Stimulated activated CD8-positive, alpha-beta memory T cell treated with anti-CD3 and anti-CD28 coated beads, Interleukin-12 subunit alpha, Interleukin-12 subunit beta, amount 100 ng/mL, for 24 hours (primary cell): ENCODE data around the gene AGAP2.
A peak's percentile ranks its signal among the peaks of the same experiment; 100 is the strongest.
"Not testable (repeated sequence)": the region's sequence is repeated elsewhere in the genome, so short reads cannot be mapped to it uniquely, and the experiment has no call there.

Experiments
- DNase-seq: peaks from one replicate; pipeline ENCODE4 v3.0.0-alpha.2; 2020; ENCODE audit errors: extremely low read depth

The AGAP2 gene

GRCh38 chr12:57694459-57695019 is 44.0 kb downstream of the AGAP2 start:
- DNase-seq, result no peak

GRCh38 chr12:57693659-57694458 is 44.7 kb downstream of the AGAP2 start, which contains the start of gene OS9:
TSS of gene OS9 (plus strand) at chr12:57694132. CDS start at chr12:57694162, 30 bp downstream.
- DNase-seq, result peak; percentile 87

GRCh38 chr12:57693317-57693658 is 45.3 kb downstream of the AGAP2 start:
- DNase-seq, result no peak

- DNase-seq, result no peak
Measured at GRCh38 chr12:57692500-57692899, 46.0 kb downstream of the AGAP2 start.

GRCh38 chr12:57688931-57689330 is 49.6 kb downstream of the AGAP2 start:
- no peak for DNase-seq

GRCh38 chr12:57687862-57688261 is 50.7 kb downstream of the AGAP2 start:
- no peak for DNase-seq

GRCh38 chr12:57679697-57680096 is 58.8 kb downstream of the AGAP2 start:
- DNase-seq, result no peak

GRCh38 chr12:57677947-57678346 is 60.6 kb downstream of the AGAP2 start:
- DNase-seq, result not testable (repeated sequence)

GRCh38 chr12:57674691-57675090 is 63.9 kb downstream of the AGAP2 start:
- no peak for DNase-seq
